Measurements from ENCODE around the gene CHI3L2.

- TF ChIP-seq GATA2 (IDR thresholded peaks at IDR 0.05; ENCODE audit: low read depth, low read length) = no peak
- no peak for TF ChIP-seq GATA3 (IDR thresholded peaks at IDR 0.05; ENCODE audit: low read depth, low read length)
These were observed 51.6 kb downstream of the CHI3L2 start for GRCh38 chr1:111279144-111279543.

Data from SH-SY5Y (cell line).